Nephron progenitor cell (in vitro differentiated cells): Measurements from ENCODE around the gene TMEM14B.

Experiments
- DNase-seq: peaks from one replicate; pipeline ENCODE4 v3.0.0; 2021
- H3K27ac Mint-ChIP-seq: 2 replicates; pipeline ENCODE4 v1.8.0; 2021; ENCODE audit warnings: mild to moderate bottlenecking, moderate library complexity, mixed read lengths
- H3K27me3 Mint-ChIP-seq: 2 replicates; pipeline ENCODE4 v1.8.0; 2021; ENCODE audit warnings: mild to moderate bottlenecking, low read depth, mixed read lengths; ENCODE audit not compliant: poor library complexity
- H3K36me3 Mint-ChIP-seq: 2 replicates; pipeline ENCODE4 v1.8.0; 2021; ENCODE audit warnings: low read depth, mixed read lengths
- H3K4me1 Mint-ChIP-seq: 2 replicates; pipeline ENCODE4 v1.8.0; 2021; ENCODE audit warnings: mixed read lengths
- H3K4me3 Mint-ChIP-seq: 2 replicates; pipeline ENCODE4 v1.8.0; 2021; ENCODE audit warnings: mild to moderate bottlenecking, moderate library complexity, mixed read lengths
- H3K9me3 Mint-ChIP-seq: 2 replicates; pipeline ENCODE4 v1.8.0; 2021; ENCODE audit warnings: mild to moderate bottlenecking, moderate library complexity, mixed read lengths
- TF ChIP-seq, protein P1 (sequence below): fragments of 200-600 bp; sonication (generic); IDR thresholded peaks from 2 replicates; pipeline ENCODE4 v1.5.0; 2021; ENCODE audit warnings: antibody characterized with exemption

Gene TMEM14B

DNA sequence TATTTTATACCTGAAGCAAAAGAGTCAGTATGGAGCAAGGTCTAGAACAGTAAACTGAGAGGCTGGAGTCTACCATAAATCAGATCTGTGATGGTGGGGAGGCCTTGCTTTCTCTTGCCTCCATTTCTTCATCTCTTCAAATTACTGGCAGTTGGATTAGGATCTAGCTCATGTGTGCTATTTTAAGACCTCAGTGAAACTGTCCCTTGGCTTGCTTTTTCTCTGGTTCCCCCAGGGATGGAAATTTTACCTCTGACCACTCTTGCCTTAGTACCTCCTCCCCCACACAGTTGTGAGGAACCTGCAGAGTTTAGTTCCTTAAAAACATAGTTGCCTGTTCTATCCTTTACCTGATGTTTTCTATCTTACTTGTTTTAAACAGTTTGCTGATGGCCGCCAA is 8.5 kb downstream of the TMEM14B start:
- no peaks in the 10 kb centered on the region for H3K27me3 Mint-ChIP-seq
- H3K4me1 Mint-ChIP-seq = peaks cover 7% of the 10 kb centered on the region
- H3K9me3 Mint-ChIP-seq = no peaks in the 10 kb centered on the region
- no peak overlapping the region for H3K27ac Mint-ChIP-seq
- DNase-seq = no peak
- H3K4me3 Mint-ChIP-seq = no peak overlapping the region
- H3K36me3 Mint-ChIP-seq = peaks cover 85% of the 10 kb centered on the region
- TF ChIP-seq, protein P1, sequence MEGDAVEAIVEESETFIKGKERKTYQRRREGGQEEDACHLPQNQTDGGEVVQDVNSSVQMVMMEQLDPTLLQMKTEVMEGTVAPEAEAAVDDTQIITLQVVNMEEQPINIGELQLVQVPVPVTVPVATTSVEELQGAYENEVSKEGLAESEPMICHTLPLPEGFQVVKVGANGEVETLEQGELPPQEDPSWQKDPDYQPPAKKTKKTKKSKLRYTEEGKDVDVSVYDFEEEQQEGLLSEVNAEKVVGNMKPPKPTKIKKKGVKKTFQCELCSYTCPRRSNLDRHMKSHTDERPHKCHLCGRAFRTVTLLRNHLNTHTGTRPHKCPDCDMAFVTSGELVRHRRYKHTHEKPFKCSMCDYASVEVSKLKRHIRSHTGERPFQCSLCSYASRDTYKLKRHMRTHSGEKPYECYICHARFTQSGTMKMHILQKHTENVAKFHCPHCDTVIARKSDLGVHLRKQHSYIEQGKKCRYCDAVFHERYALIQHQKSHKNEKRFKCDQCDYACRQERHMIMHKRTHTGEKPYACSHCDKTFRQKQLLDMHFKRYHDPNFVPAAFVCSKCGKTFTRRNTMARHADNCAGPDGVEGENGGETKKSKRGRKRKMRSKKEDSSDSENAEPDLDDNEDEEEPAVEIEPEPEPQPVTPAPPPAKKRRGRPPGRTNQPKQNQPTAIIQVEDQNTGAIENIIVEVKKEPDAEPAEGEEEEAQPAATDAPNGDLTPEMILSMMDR = no peak

DNA sequence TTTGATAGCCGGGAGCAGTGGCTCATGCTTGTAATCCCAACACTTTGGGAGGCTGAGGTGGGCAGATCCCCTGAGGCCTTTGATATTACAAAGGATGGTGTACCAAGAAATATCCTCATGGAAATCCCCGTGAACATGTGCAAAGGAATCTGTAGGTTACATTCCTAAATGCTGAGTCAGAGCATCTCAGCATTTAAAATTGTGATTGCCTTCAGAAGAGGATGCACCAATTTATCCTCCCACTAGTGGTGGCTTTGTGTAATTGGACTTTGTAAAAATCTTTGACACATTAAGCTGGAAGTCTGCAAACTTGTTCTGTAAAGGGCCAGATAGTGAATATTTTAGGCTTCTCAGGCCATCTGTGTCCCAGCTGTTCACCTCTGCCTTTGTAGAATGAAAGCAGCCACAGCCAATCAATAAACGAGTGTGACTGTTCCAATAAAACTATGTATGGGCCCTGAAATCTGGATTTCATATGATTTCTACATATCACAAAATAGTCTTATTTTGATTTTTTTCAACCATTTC is 11.8 kb downstream of the TMEM14B start:
- Mint-ChIP-seq H3K27me3 (no peaks in the 10 kb centered on the region), H3K4me1 (peaks cover 4% of the 10 kb centered on the region), H3K9me3 (no peaks in the 10 kb centered on the region), H3K4me3 (no peak overlapping the region), H3K27ac (peak overlapping the region; percentile 82), H3K36me3 (peaks cover 79% of the 10 kb centered on the region)
- TF ChIP-seq, protein P1 = peak; percentile 48
- DNase-seq = no peak

DNA sequence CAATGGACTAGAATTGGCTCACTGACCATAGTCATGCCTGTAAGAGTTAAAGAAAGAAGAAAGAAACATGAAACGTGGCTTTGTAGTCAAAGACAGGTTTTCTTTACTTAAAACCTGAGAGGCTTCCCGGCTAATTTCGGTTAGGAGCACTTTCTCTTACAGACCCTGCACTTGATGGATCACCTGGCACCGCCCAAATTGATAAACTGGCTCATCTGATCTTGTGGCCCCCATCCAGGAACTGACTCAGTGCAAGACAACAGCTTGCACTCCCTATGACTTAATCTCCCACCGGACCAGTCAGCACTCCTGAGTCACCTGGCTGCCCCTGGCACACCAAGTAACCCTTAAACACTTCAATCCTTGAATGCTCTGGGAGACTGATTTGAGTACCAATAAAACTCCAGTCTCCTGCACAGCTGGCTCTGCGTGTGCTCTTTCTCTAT is 12.3 kb downstream of the TMEM14B start:
- H3K27me3 Mint-ChIP-seq = no peaks in the 10 kb centered on the region
- H3K36me3 Mint-ChIP-seq = peaks cover 75% of the 10 kb centered on the region
- peaks cover 4% of the 10 kb centered on the region for H3K4me1 Mint-ChIP-seq
- no peak for DNase-seq
- H3K9me3 Mint-ChIP-seq = no peaks in the 10 kb centered on the region
- TF ChIP-seq, protein P1 = no peak
- no peak overlapping the region for H3K4me3 Mint-ChIP-seq
- peak overlapping the region; percentile 57 for H3K27ac Mint-ChIP-seq

DNA sequence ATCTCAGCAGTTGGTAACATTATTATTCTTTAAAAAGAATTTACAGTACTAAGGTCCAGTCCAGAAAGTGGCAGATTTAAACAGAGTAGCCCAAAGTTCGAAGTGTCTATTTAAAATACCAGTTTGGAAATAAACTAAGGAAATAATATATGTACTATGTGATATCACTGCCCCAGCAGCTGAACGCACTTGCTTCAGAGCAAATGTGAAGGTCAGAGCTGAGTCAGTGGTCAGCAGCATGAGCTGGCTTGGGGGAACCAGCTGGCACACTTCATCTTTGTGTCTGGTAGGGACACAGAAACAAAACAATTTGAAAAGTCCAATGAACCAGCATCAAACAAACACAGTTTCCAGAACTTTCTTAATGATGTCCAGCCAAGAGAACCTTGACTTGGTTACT is 15.4 kb downstream of the TMEM14B start:
- H3K27ac Mint-ChIP-seq = no peak overlapping the region
- H3K36me3 Mint-ChIP-seq = peaks cover 45% of the 10 kb centered on the region
- TF ChIP-seq, protein P1 = no peak
- no peaks in the 10 kb centered on the region for H3K27me3 Mint-ChIP-seq
- DNase-seq = no peak
- no peak overlapping the region for H3K4me3 Mint-ChIP-seq
- peaks cover 4% of the 10 kb centered on the region for H3K4me1 Mint-ChIP-seq
- H3K9me3 Mint-ChIP-seq = no peaks in the 10 kb centered on the region

DNA sequence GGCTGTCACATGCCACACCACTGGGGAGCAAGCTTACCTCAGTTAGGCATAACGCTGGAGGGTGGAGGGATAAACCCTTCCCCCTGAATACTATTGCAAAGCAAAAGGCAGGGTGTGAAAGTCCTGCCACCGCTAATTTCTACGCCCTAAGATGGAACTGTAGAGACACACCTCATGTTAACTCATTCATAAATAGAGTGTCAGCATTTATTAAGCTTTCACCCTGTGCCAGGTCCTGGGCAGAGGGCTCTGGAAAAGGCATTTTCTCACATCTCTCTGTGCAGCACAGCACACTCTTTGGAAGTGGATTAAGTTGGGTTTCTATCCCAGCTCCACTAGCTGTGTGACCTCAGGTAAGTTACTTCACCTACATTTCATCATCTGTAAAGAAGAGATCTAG is 21.8 kb downstream of the TMEM14B start:
- no peaks in the 10 kb centered on the region for H3K27me3 Mint-ChIP-seq
- no peak overlapping the region for H3K27ac Mint-ChIP-seq
- peaks cover 11% of the 10 kb centered on the region for H3K4me1 Mint-ChIP-seq
- no peak overlapping the region for H3K4me3 Mint-ChIP-seq
- peaks cover 30% of the 10 kb centered on the region for H3K36me3 Mint-ChIP-seq
- no peaks in the 10 kb centered on the region for H3K9me3 Mint-ChIP-seq
- no peak for DNase-seq
- TF ChIP-seq, protein P1 = no peak

DNA sequence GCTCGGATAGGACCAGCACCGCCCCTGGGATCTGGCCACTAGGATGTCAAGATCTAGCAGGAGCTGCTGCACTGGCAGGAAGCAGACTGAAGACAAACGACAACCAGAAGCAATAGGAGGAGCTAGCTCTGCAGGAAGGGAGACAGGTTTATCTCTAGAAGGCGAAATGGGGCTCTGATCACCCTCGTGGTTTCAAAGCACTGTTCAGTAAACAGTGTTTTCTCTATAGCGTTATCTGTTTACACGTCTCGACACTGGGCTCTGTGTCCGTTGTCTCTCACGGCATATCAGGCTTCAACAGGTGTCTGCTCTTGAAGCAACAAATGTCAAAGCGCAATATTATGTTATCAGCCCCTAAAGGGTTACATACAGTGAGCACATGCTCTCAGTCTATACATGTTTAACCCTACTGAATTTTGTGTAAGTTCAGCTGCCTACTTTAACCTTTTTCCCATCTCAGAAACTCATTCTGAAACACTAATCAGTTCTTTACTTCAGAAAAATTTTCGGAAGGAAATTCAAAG is 23.8 kb downstream of the TMEM14B start:
- Mint-ChIP-seq H3K9me3 (no peaks in the 10 kb centered on the region), H3K4me1 (peaks cover 7% of the 10 kb centered on the region), H3K36me3 (peaks cover 50% of the 10 kb centered on the region), H3K27me3 (no peaks in the 10 kb centered on the region), H3K4me3 (no peak overlapping the region), H3K27ac (peak overlapping the region; percentile 80)
- TF ChIP-seq, protein P1 = no peak
- DNase-seq = no peak
